Stimulated activated CD4-positive, alpha-beta T cell treated with anti-CD3 and anti-CD28 coated beads, Interleukin-12 subunit alpha, Interleukin-12 subunit beta, amount 100 ng/mL, for 4 hours (primary cell): ENCODE results near the gene NECTIN1.

Source experiments
- DNase-seq: peaks from one replicate; pipeline ENCODE4 v3.0.0-alpha.2; 2020

NECTIN1 gene, protein sequence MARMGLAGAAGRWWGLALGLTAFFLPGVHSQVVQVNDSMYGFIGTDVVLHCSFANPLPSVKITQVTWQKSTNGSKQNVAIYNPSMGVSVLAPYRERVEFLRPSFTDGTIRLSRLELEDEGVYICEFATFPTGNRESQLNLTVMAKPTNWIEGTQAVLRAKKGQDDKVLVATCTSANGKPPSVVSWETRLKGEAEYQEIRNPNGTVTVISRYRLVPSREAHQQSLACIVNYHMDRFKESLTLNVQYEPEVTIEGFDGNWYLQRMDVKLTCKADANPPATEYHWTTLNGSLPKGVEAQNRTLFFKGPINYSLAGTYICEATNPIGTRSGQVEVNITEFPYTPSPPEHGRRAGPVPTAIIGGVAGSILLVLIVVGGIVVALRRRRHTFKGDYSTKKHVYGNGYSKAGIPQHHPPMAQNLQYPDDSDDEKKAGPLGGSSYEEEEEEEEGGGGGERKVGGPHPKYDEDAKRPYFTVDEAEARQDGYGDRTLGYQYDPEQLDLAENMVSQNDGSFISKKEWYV

DNA sequence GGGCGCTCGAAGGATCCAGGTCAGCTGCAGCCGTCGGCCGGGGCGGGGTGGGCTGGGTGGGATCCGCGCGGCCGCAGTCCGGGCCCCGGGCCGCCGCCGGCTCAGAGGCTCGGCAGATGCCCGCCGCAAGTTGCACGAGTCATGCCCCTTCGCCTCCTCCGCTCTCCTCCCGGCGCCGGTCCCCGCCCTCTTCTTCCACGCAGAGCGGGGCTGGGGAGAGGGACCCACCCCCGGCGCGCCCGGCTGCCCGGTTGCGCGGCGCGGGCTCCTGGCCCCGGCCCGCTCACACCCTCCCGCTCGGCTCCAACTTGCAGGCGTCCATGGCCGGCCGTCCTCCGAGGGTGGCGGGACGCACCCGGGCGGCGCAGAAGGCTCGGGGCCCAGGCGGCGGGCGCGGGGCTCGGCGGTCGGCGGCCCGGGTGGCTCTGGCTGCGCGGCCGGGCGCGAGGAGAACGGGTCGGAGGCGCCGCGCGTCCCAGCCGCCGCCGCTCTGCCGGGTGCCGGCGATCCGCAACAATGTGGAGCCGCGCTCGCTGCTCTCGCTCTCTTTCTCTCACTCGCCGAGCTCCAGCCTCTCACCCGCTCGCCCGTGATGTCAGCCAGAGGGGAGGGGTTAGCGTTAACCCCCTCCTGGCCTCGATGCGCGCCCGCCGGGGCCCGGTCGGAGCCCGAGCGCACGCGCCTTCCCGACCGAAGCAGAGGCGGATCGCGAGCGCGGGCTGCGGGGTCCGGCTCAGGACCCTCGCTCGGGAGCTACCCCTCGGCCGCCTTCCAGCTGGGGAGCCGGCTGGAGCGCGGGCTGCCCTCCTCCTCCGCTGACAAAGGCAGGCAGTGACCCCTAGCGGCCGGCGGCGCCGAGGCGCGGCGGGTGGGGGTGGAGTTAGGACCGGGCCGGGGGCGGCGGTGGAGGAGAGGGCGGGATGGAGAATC, at the start of gene NECTIN1:
Gene NECTIN1, minus strand, starts transcription at position 550 of the 930 bp plus-strand sequence. CDS start 647 bp downstream, outside the sequence.
- peak; percentile 85 for DNase-seq

DNA sequence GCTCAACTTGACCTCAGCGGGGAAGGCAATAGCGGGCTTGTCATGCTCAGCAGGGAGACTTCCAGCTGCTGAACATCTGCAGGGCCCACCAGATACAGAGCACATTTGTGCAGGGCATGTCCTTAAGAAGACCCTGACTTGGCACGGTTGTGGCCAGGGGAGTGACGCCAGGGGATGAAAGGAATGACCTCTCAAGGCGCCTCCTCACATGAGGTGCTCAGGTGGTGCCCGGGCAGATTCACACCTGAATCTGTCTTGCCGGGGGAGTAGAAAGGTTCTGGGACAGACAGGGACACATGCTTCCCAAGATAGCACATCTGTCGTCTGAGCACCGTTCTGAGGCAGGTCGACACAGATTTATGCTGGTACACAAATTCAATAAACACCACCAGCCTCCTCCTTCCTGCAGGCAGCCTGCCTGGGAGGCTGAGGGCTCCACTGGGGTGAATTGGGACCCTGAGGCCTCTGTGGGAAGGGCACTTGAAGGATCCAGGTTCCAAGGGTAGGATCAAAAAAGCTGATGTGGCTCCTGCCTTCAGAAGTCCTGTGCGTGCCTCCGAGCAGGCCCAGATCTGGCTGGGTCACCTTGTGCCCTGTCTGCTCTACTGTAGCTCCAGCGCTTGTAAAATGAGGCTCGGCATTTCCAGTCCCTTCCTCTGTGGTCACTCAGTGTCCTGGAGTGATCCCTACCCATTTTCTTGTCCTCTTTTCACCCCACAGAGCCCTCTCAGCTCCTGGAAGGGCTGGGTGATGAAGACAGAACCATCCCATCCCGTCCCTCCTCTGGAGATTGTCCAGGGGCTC, 49.6 kb upstream of the NECTIN1 start:
- DNase-seq: no peak

DNA sequence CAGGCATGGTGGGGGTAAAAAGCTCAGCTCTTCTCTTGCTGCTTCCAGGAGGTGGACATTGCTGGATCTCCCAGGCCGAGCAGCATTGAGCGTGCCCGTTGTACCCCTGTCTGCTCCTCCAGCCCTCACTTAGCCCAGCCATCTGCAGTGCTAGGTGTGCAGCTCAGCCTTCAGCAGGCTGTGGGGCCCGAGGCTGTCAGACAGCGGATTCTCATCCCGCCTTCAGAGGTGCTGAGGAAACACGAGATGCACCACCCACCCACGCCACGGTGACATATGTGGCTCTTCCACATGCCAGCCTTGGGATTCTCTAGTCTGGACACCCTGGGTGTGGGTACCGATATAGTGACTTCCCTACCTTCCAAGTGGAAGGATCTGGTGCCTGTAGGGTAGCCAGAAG, 48.9 kb upstream of the NECTIN1 start:
- no peak for DNase-seq

GRCh38 chr11:119776651-119777050, 47.7 kb upstream of the NECTIN1 start:
- no peak for DNase-seq

DNA sequence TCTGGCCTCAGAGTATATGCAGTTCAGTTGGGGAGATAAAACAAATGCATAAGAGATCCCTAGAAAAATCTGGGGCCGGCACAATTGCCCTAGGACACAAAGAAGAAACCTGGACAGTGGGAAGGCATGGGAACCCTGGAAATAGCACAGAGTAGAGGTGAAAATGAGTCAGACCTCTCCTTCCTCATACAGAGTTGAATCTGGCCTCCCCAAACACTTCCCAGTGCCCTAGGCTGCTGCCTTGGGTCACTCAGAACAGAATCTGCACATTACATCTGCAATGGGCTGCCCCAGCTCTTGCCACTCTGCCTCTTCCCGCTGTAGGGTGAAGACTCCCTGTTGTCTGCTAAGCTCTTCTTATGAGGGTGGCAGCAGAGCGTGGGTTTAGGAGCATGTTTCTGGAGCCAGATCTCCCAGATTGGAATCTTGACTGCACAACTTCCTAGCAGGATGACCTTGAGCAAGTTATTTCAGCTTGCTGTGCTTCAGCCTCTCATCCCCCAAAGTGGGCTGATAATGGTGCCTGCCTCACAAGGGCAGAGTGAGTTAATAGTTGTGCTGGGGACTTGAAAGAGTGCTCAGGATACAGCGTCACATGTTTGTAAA, 47.1 kb upstream of the NECTIN1 start:
- no peak for DNase-seq

DNA sequence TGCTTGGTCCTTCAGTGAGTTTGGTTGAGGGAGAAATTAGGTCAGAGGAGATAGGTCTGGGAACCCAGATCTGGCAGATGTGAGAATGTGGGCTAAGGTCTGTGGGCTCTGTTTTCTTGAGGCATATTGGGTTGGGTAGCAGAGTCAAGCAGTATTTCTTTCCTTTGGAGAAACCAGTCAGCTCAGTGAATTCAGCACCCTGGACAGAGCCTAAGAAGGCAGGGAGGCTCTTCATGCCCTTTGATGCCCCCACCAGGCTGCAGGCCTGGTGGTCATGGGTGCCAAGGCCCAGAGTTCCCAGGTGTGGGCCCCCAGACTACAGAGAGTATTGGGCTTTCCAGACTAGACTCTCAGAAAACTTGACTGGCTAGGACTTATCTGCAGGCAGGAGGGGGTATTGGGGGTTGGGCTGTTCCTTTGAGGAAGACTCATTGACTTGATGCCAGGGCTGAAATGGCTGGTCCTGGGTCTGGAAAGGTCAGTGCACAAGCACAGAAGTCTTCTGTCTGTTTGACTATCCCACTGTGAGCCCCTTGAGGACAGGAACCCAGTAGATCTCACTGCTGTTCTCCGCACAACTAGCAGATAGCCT, 45.3 kb upstream of the NECTIN1 start:
- DNase-seq: no peak

- no peak for DNase-seq
Observed at GRCh38 chr11:119772641-119773415, 43.8 kb upstream of the NECTIN1 start.

GRCh38 chr11:119772076-119772475, 43.1 kb upstream of the NECTIN1 start:
- DNase-seq: no peak

GRCh38 chr11:119771172-119771770, 42.3 kb upstream of the NECTIN1 start:
- no peak for DNase-seq

- DNase-seq: no peak
Observed at GRCh38 chr11:119765628-119766027, 36.6 kb upstream of the NECTIN1 start.

- DNase-seq: no peak
Observed at GRCh38 chr11:119764108-119764868, 35.3 kb upstream of the NECTIN1 start.

GRCh38 chr11:119763071-119763728, 34.2 kb upstream of the NECTIN1 start:
- DNase-seq: no peak

- DNase-seq: no peak
Observed at GRCh38 chr11:119759747-119760412, 30.9 kb upstream of the NECTIN1 start.

DNA sequence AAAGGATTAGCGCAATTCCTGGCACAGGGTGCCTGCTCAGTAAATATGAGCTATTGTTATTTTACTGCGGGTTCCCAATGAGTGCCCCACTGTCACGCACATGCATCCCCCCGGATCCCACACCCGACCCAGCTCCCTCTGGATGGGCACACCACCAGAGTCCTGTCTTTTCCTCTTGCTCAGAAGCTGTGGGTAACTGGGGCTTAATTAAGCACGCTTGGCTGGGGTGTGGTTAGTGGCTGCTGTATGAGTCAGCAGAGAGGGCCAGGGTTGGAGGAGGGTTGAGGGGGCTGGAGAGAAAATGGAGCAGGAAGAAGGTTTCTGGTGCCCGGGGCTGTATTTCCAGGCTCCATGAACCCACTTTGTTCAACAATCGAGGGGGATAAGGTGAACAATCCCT, 30.3 kb upstream of the NECTIN1 start:
- no peak for DNase-seq

- no peak for DNase-seq
Observed at GRCh38 chr11:119758291-119758690, 29.3 kb upstream of the NECTIN1 start.

DNA sequence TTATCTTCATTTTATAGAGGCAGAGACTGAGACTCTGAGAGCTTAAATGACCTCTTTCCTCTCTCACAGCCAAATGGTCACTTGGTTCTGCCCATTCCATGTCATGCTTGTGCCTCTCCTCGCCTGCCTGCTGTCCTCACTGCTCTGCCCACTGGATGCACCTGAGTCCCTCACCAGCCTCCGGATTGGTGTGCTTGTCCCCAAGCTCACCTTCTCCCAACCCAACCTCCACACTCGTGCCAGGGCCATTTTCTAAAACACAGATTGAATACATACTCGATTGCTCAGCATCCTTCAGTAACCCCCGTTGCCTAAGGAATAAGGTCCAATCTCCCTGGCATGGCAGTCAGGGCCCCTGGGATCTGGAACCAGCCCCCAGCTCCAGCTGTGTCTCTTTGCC, 28.4 kb upstream of the NECTIN1 start:
- DNase-seq: no peak

DNA sequence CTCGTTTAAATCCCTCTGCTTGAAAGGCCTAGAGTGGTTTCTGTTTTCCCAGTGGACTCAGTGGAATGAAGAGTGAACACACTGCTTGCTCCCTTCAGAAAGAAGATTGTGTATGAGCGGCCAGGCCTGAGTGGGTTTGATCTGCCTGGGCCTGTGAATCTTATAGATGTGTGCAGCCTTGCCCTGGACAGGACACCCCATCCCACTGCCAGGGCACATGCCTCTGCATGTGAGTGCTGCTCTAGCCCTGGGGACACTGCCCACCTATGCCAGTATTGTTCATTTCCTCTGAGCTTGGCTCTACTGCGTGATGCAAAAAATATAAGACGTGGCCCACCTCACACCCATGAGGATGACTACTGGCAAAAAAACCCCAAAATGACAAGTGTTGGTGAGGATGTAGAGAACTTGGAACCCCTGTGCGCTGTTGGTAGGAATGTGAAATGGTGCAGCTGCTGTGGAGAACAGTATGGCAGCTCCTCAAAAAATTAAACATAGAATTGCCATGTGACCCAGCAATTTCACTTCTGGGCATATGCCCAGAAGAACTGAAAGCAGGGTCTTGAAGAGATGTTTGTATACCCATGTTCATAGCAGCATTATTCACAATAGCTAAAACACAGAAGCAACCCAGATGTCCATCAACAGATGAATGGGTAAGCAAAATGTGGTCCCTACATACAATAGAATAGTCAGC, 27.3 kb upstream of the NECTIN1 start:
- DNase-seq: no peak
